NCI-H2107 treated with DMSO at 0.1 percent for 48 hours (cell line): ENCODE measurements around the gene STIL.

Source experiments
- DNase-seq: peaks from one replicate; lab custom pipeline; 2025; ENCODE audit not compliant: unreplicated experiment; lab: John Stamatoyannopoulos, UW

Gene STIL

GRCh38 chr1:47238935-47239592, 74.9 kb downstream of the STIL start:
- DNase-seq: no peak

- DNase-seq: no peak
Measured at GRCh38 chr1:47235806-47236205, 78.1 kb downstream of the STIL start.

- DNase-seq: no peak
Measured at GRCh38 chr1:47235241-47235681, 78.7 kb downstream of the STIL start.

- DNase-seq: no peak
Measured at GRCh38 chr1:47233186-47233585, 80.8 kb downstream of the STIL start.

GRCh38 chr1:47232187-47232874, 81.6 kb downstream of the STIL start, which contains the start of gene TAL1:
Gene TAL1 (minus strand): TSS chr1:47232225. CDS start chr1:47225888, 6,337 bp downstream.
- DNase-seq: no peak

- no peak for DNase-seq
Measured at GRCh38 chr1:47231301-47232186, 82.4 kb downstream of the STIL start.

- DNase-seq: no peak
Measured at GRCh38 chr1:47230692-47231300, 83.2 kb downstream of the STIL start.

- no peak for DNase-seq
Measured at GRCh38 chr1:47229886-47230691, 83.9 kb downstream of the STIL start.

GRCh38 chr1:47229031-47229885, 84.7 kb downstream of the STIL start:
- no peak for DNase-seq

- no peak for DNase-seq
Measured at GRCh38 chr1:47228644-47229030, 85.3 kb downstream of the STIL start.

GRCh38 chr1:47227341-47228232, 86.4 kb downstream of the STIL start:
- DNase-seq: no peak

- no peak for DNase-seq
Measured at GRCh38 chr1:47226839-47227215, 87.1 kb downstream of the STIL start.

- no peak for DNase-seq
Measured at GRCh38 chr1:47226121-47226838, 87.7 kb downstream of the STIL start.

- no peak for DNase-seq
Measured at GRCh38 chr1:47225430-47226100, 88.4 kb downstream of the STIL start.

GRCh38 chr1:47224676-47225399, 89.1 kb downstream of the STIL start:
- no peak for DNase-seq

GRCh38 chr1:47223921-47224675, 89.8 kb downstream of the STIL start:
- no peak for DNase-seq
